MCF 10A (cell line): ENCODE results near the gene KEAP1. TPM values are rescaled to one million over a fixed set of nuclear protein-coding genes. Genes with fewer than 3 reads are reported as not detected.

Experiments used
- BruUV-seq: library from RNA; stranded (reverse); fragments of 400-500 nt; replicated peaks from 2 replicates; lab custom pipeline; 2021; lab: Mats Ljungman, UMichigan
- CTCF ChIA-PET: fragments of 300-600 bp; sonication (Branson Sonifier 250); formaldehyde crosslinking; extraction: SDS; loops from one replicate; lab custom pipeline; 2021; ENCODE audit warnings: antibody characterized with exemption, inconsistent platforms; lab: Yijun Ruan, JAX
- POLR2A ChIA-PET: fragments of 300-600, 350-650 bp; sonication (Branson Sonifier 250); formaldehyde crosslinking; extraction: SDS; loops from one replicate; lab custom pipeline; 2020; ENCODE audit warnings: antibody characterized with exemption, inconsistent platforms; lab: Yijun Ruan, JAX
- DNase-seq: peaks from one replicate; pipeline ENCODE4 v3.0.0-alpha.2; 2018; ENCODE audit not compliant: unreplicated experiment
- H3K27ac Mint-ChIP-seq: one replicate; pipeline ENCODE4 v1.8.0; 2022; ENCODE audit warnings: mild to moderate bottlenecking, low read depth, mixed read lengths; ENCODE audit not compliant: unreplicated experiment
- H3K27me3 Mint-ChIP-seq: one replicate; pipeline ENCODE4 v1.8.0; 2022; ENCODE audit warnings: mixed read lengths; ENCODE audit not compliant: insufficient read depth, unreplicated experiment
- H3K36me3 Mint-ChIP-seq: one replicate; pipeline ENCODE4 v1.8.0; 2022; ENCODE audit warnings: mild to moderate bottlenecking, moderate library complexity, mixed read lengths; ENCODE audit not compliant: insufficient read depth, unreplicated experiment
- H3K4me1 Mint-ChIP-seq: one replicate; pipeline ENCODE4 v1.8.0; 2022; ENCODE audit warnings: mixed read lengths; ENCODE audit not compliant: insufficient read depth, unreplicated experiment
- H3K4me3 Mint-ChIP-seq: one replicate; pipeline ENCODE4 v1.8.0; 2022; ENCODE audit warnings: mild to moderate bottlenecking, moderate library complexity, mixed read lengths; ENCODE audit not compliant: unreplicated experiment
- H3K9me3 Mint-ChIP-seq: one replicate; pipeline ENCODE4 v1.8.0; 2022; ENCODE audit warnings: mixed read lengths; ENCODE audit not compliant: unreplicated experiment
- intact Hi-C: fragments of 100-400 bp; cut with micrococcal nuclease; formaldehyde crosslinking; loops from 2 replicates; pipeline ENCODE4 v1.14.1; 2022
- total RNA-seq: library from RNA; stranded (reverse); gene quantifications from 2 replicates; pipeline ENCODE4 v1.2.3, GENCODE V29; 2022
- TF ChIP-seq, protein P1 (sequence below): fragments of 200-600 bp; IDR thresholded peaks from one replicate; pipeline ENCODE4 v1.8.0; 2022; ENCODE audit warnings: antibody characterized with exemption, mild to moderate bottlenecking; ENCODE audit not compliant: unreplicated experiment

The KEAP1 gene
- total RNA-seq, 1 experiment from 2014 or later, result 46.1 TPM

DNA sequence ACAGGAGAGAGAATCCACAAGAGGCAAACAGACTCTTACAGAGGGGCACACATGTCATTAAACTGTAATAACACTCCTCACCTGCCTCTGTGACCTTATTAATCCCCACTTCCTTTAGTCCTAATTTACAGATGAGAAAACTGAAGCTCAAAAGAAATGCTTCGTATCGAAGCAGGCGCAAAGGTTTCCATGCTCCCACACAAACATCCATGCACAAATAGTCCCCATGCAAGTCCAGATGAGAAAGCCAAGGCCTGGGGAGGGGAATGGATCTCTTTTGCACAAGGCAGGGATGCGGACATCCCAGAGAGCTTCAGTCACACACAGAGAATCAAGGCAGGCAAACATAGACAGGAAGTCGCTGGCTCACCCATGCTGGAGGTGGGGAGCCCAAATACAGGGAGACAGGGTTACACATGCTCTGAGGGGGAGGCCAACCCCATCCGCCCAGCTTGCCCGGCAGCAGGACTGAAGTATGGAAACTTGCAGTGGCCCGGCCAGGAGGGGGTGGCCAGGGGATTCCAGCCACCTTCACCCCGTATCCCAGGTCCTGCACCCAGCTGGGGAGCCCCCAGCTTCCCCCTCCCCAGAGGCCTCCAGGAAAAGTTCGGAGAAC, 13.6 kb upstream of the KEAP1 start:
- no TSS peak for BruUV-seq
- intact Hi-C loops, result no loop called here
- DNase-seq, result no peak
- POLR2A ChIA-PET, result no interaction called here
- no peak overlapping the region for H3K27ac Mint-ChIP-seq
- no peaks in the 10 kb centered on the region for H3K9me3 Mint-ChIP-seq
- no peaks in the 10 kb centered on the region for H3K4me1 Mint-ChIP-seq
- peaks cover 22% of the 10 kb centered on the region for H3K27me3 Mint-ChIP-seq
- CTCF ChIA-PET, result interaction anchor here (0.6 to 1.1 kb wide), 4 partner anchors 9 to 489 kb away, joined by 3 to 5 read pairs (median 4); no protein-coding TSS in a partner anchor
- TF ChIP-seq, protein P1, sequence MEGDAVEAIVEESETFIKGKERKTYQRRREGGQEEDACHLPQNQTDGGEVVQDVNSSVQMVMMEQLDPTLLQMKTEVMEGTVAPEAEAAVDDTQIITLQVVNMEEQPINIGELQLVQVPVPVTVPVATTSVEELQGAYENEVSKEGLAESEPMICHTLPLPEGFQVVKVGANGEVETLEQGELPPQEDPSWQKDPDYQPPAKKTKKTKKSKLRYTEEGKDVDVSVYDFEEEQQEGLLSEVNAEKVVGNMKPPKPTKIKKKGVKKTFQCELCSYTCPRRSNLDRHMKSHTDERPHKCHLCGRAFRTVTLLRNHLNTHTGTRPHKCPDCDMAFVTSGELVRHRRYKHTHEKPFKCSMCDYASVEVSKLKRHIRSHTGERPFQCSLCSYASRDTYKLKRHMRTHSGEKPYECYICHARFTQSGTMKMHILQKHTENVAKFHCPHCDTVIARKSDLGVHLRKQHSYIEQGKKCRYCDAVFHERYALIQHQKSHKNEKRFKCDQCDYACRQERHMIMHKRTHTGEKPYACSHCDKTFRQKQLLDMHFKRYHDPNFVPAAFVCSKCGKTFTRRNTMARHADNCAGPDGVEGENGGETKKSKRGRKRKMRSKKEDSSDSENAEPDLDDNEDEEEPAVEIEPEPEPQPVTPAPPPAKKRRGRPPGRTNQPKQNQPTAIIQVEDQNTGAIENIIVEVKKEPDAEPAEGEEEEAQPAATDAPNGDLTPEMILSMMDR, result no peak
- peak overlapping the region; percentile 9 for H3K4me3 Mint-ChIP-seq
- no peaks in the 10 kb centered on the region for H3K36me3 Mint-ChIP-seq

DNA sequence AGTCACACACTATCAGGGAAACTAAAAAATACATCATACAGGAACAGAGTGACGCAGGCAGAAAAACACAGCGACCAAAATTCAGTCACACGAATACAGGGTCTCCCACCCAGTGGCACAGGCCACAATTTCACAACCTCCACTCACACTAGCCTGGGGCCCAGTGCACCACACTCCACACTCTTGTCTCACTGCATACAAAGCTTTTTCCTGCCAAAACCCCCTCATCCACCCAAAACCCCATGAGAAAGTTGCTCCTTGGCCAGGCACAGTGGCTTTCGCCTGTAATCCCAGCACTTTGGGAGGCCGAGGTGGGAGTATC, 12.9 kb upstream of the KEAP1 start:
- Mint-ChIP-seq H3K4me3 (no peak overlapping the region), H3K4me1 (no peaks in the 10 kb centered on the region), H3K27me3 (peaks cover 22% of the 10 kb centered on the region), H3K27ac (no peak overlapping the region), H3K9me3 (no peaks in the 10 kb centered on the region), H3K36me3 (no peaks in the 10 kb centered on the region)
- TF ChIP-seq, protein P1, result no peak
- ChIA-PET POLR2A (no interaction called here), CTCF (interaction anchor here (0.6 kb wide), 1 partner anchor 488 kb away, joined by 4 read pairs; no protein-coding TSS in a partner anchor)
- intact Hi-C loops, result no loop called here
- no TSS peak for BruUV-seq
- DNase-seq, result no peak

DNA sequence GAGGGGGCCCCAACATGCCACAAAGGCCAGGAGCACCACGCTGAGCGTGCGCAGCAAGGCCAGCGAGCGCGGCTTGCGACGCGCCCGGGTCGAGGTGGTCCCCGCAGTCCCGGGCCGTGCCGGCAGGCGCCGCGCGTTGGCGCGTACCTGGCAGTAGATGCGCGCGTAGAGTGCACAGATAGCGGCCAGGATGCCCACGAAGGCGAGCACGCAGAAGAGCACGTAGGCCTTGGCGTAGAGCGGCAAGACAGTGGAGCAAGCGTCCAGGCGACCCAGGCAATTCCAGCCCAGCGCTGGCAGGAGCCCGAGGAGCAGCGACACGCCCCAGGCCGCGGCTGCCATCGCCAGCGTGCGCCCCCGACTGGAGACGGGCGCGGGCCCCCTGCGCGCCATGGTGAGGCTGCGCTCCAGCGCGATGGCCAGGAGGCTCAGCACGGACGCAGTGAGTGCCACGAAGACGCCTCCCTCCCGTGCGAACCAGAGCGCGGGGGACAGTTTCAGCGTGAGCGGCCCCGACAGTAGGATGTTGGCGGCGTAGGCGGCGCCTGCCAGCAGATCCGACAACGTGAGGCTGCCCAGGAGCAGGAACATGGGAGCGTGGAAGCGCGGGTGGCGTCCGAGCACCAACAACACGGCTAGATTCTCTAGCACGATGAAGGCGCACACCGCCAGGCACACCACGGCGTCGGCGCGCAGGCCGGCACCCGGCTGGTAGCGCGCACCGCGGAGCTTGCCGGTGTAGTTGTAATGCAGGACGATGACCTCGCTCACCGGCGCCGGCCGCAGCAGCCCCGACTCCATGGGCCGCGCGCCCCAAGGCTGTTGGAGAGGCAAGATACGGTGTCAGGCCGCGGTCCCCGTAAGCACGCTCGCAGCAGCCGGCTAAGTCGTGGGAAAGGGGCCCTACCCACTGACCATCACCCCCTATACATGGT, 11.3 kb upstream of the KEAP1 start:
- DNase-seq, result no peak
- no peaks in the 10 kb centered on the region for H3K36me3 Mint-ChIP-seq
- BruUV-seq, result no TSS peak
- intact Hi-C loops, result no loop called here
- ChIA-PET POLR2A (no interaction called here), CTCF (no interaction called here)
- no peak overlapping the region for H3K4me3 Mint-ChIP-seq
- no peaks in the 10 kb centered on the region for H3K4me1 Mint-ChIP-seq
- H3K27ac Mint-ChIP-seq, result no peak overlapping the region
- peaks cover 18% of the 10 kb centered on the region for H3K27me3 Mint-ChIP-seq
- no peaks in the 10 kb centered on the region for H3K9me3 Mint-ChIP-seq
- TF ChIP-seq, protein P1, result no peak

DNA sequence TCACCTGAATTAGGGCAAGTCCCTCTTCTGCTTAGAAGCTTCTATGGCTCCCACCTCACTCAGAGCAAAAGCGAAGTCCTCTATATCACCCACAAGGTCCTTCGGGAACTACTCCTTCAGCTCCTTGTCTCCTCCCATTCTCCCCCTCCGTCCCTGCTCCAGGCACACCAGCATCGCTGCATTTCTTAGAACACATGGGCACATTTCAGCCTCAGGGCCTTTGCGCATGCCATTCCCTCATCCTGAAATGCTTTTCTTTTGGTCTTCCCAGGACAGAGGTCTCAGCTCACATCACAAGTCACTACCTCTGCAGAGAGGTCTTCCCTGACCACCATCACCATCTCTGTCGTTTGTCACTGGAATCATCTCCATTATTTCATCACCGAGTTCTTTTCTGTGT, 10.1 kb upstream of the KEAP1 start:
- Mint-ChIP-seq H3K36me3 (no peaks in the 10 kb centered on the region), H3K27me3 (peaks cover 6% of the 10 kb centered on the region), H3K4me3 (no peak overlapping the region), H3K9me3 (no peaks in the 10 kb centered on the region), H3K27ac (no peak overlapping the region), H3K4me1 (no peaks in the 10 kb centered on the region)
- intact Hi-C loops, result no loop called here
- no TSS peak for BruUV-seq
- TF ChIP-seq, protein P1, result no peak
- CTCF ChIA-PET, result interaction anchor here (0.6 to 2.1 kb wide), 2 partner anchors 28 to 42 kb away, joined by 3 to 5 read pairs; no protein-coding TSS in a partner anchor
- no peak for DNase-seq
- POLR2A ChIA-PET, result no interaction called here
